ENCODE measurements around the gene TMEM198. TPM values are rescaled to one million over a fixed set of nuclear protein-coding genes. Genes with fewer than 3 reads are reported as not detected.
A peak's percentile ranks its signal among the peaks of the same experiment; 100 is the strongest.

Gene TMEM198
- total and polyA plus RNA-seq, 3 experiments from 2014 or later = 5.2 to 6.0 TPM; not detected in 1

DNA sequence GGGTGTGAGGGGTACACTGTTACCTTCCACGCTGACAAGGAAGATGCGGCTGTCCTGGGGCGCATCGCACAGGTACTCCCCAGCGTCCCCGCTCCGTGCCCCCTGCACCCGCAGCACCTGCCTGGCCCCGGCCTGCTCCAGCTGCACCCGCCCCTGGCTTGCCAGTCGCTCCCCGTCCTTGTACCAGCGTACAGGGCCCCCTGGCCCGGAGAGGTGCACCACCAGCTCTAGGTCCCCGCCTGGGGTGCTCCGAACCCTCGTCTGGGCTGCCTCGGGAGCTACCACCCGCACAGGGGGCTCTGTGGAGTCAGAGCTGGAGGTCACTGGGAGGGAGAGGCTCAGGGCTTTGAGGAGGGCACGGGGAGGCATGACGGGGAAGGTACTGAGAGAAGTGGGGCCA, 13.5 kb downstream of the TMEM198 start:
- ChIA-PET POLR2A (no interaction called here), CTCF (interaction anchor here (1.1 kb wide), 1 partner anchor 27 kb away, joined by 4 read pairs; no protein-coding TSS in a partner anchor)
- H3K9me3 Mint-ChIP-seq = no peaks in the 10 kb centered on the region
- no peak for DNase-seq
- no peaks in the 10 kb centered on the region for H3K36me3 Mint-ChIP-seq
- Histone ChIP-seq H3K27me3 (ENCODE audit: insufficient read depth, low read length, poor library complexity, severe bottlenecking) (peaks cover 15% of the 10 kb centered on the region), H3K9me3 (ENCODE audit: low read length) (no peaks in the 10 kb centered on the region), H3K4me3 (ENCODE audit: low read length) (no peak overlapping the region), H3K27ac (ENCODE audit: low read depth, low read length) (no peak overlapping the region), H3K36me3 (ENCODE audit: insufficient read depth, low read length) (no peaks in the 10 kb centered on the region), H3K4me1 (ENCODE audit: insufficient read depth, low read length) (peaks cover 7% of the 10 kb centered on the region)
- peaks cover 15 to 60% of the 10 kb centered on the region in 2 donors for H3K27me3 Mint-ChIP-seq
- no peak overlapping the region for H3K4me3 Mint-ChIP-seq
- no peak overlapping the region for H3K27ac Mint-ChIP-seq
- H3K4me1 Mint-ChIP-seq = peaks cover 0 to 6% (median 4%) of the 10 kb centered on the region in 3 donors

DNA sequence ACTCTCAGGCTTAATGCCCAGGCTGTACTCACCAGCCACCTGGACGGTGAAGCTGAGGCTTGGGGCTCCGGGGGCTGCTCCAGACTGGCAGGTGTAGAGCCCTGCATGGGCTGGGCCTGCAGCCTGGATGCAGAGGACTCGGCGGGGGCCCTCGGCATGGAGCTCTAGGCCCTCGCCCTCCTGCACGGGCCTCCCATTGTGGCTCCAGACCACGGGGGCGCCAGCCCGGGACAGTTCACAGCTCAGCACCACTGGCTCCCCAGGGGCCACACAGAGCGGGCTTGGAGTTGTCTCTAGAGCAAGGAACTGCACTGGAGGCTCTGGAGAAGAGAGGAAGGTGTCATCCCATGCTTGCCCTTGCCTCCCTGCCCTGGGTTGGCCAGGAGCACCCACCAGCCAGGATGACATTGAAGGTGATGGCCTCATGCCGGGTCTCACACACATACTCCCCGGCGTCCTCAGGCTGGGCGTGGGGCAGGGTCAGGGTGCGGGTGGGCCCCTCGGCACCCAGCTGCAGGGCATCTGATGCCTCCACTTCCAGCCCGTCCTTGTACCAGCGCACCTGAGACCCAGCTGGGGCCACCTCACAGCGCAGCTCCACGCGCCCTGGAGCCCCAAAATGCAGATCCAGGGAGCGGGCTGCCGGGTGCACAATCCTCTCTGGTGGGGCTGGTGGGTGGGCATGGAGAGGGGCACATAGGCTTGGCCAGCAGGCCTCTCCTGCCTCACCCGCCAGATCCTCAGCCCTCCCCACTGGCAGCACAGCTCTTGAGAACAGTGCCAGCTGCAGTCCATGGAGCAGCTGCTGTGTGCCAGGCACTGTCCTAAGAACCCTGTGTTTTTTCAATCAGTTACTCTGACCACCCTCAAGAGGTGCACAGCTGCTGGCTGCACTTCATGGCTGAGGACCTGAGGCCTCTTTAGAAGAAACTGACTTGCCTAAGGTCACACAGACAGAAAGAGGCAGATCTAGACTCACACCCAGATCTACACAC, 14.3 kb downstream of the TMEM198 start:
- CTCF ChIA-PET = interaction anchor here (0.8 to 1.1 kb wide), 2 partner anchors 17 to 28 kb away, joined by 3 to 4 read pairs; no protein-coding TSS in a partner anchor
- H3K9me3 Mint-ChIP-seq = no peaks in the 10 kb centered on the region
- H3K36me3 Mint-ChIP-seq = no peaks in the 10 kb centered on the region
- H3K27ac Mint-ChIP-seq = no peak overlapping the region
- Histone ChIP-seq H3K36me3 (ENCODE audit: insufficient read depth, low read length) (no peaks in the 10 kb centered on the region), H3K4me1 (ENCODE audit: insufficient read depth, low read length) (peaks cover 3% of the 10 kb centered on the region), H3K27ac (ENCODE audit: low read depth, low read length) (no peak overlapping the region), H3K4me3 (ENCODE audit: low read length) (no peak overlapping the region), H3K27me3 (ENCODE audit: insufficient read depth, low read length, poor library complexity, severe bottlenecking) (peaks cover 11% of the 10 kb centered on the region), H3K9me3 (ENCODE audit: low read length) (no peaks in the 10 kb centered on the region)
- H3K4me1 Mint-ChIP-seq = peaks cover 0 to 5% (median 4%) of the 10 kb centered on the region in 3 donors
- no peak overlapping the region for H3K4me3 Mint-ChIP-seq
- H3K27me3 Mint-ChIP-seq = peaks cover 13 to 65% of the 10 kb centered on the region in 2 donors
- DNase-seq = no peak
- POLR2A ChIA-PET = no interaction called here

DNA sequence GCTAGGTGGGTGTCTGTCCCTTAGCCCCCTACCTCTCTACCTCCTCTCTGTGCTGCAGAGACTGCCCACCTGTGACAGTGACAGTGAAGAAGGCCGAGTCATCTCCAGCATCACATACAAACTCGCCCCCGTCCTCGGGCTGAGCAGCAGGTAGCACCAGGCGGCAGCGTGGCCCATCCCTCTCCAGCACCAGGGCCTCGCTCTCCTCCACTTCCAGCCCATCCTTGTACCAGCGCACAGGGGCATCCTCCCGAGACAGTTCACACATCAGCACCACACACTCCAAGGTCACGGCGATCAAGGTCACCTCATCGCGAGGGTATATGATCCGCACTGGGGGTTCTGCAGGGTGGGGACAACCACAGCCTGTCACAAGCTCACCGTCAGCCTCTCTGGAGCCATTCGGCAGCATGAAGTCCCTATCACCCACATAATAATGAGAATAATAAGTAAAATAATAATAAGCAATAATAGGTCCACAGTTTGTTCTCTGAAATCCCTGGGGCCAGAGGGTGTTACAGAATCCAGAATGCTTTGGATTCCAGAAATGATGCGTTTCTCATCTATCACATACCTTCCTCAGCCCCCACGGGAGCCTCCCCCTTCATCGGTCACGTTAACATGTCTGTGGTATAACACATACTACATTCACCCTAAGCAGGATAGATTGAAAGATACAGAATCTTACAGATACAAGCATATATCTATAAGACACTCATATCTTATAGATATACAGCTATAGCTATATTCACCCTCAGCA, 15.5 kb downstream of the TMEM198 start:
- Histone ChIP-seq H3K36me3 (ENCODE audit: insufficient read depth, low read length) (no peaks in the 10 kb centered on the region), H3K9me3 (ENCODE audit: low read length) (no peaks in the 10 kb centered on the region), H3K27ac (ENCODE audit: low read depth, low read length) (no peak overlapping the region), H3K27me3 (ENCODE audit: insufficient read depth, low read length, poor library complexity, severe bottlenecking) (no peaks in the 10 kb centered on the region), H3K4me3 (ENCODE audit: low read length) (no peak overlapping the region), H3K4me1 (ENCODE audit: insufficient read depth, low read length) (no peaks in the 10 kb centered on the region)
- CTCF ChIA-PET = interaction anchor here (0.8 to 3.9 kb wide), 9 partner anchors 10 to 171 kb away, joined by 3 to 13 read pairs (median 6); partner anchors contain the start of genes CHPF, OBSL1, STK11IP and TMEM198
- Mint-ChIP-seq H3K36me3 (no peaks in the 10 kb centered on the region), H3K27ac (no peak overlapping the region), H3K4me3 (no peak overlapping the region), H3K27me3 (peaks cover 4 to 61% of the 10 kb centered on the region in 2 donors), H3K9me3 (peaks cover 0 to under 1% (median 0%) of the 10 kb centered on the region in 5 donors), H3K4me1 (no peaks in the 10 kb centered on the region)
- POLR2A ChIA-PET = no interaction called here
- DNase-seq = no peak

DNA sequence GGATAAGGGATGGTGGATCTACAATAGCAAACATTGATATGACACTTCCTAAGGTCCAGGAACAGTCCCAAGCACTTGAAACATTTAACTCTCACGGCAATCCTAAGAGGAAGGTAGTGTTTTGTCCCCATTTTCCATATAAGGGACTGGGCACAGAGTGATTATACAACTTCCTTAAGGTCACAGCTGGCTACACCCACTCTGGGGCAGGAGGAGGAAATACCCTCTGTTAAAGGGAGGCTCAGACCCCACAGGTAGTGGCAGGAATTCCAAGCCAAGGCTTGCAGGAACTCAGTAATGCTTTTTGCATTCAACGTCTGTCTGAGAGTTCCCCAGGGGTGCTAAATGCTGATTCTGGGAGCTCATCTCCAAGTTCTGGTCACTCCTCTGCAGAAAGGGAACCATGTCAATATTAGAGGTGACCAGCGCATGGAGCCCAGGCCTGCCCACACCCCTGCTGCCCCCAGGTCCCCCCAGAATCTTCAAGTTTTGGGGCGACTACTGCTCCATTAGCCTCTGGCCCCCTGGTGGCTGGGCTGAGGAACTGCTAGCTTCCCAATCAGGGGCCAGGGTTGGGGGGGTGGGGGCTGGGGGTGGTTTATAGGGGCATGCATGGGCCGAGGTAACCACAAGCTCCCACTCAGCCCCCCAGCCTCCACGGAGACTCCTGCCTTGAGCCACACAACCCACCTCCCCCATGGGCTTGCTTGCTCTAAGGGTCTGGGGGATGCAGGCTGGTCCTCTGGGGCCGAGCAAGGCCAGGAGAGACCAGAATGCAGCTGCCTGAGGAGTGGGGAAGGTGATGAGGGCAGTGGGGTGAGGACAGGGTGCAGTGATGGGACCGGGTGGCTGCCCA, 16.4 kb downstream of the TMEM198 start:
- H3K4me1 Mint-ChIP-seq = no peaks in the 10 kb centered on the region

DNA sequence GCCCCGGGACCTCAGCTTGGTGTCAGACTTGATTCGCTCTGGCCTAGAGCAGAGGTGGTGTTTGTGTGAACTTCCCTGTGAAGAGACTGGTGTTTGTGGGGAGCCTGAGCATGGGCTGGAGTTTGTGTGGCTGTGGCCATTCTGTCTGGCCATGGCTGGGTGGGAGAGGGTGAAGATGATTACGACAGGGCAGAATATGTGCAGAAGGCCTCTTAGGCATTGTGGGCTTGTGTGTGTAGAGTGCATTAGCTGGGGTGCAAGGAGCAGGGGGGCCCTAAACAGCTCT, 17.0 kb downstream of the TMEM198 start:
- H3K4me1 Mint-ChIP-seq = no peaks in the 10 kb centered on the region
- no peaks in the 10 kb centered on the region for H3K36me3 Mint-ChIP-seq
- H3K36me3 ChIP-seq (ENCODE audit: insufficient read depth, low read length) = no peaks in the 10 kb centered on the region

More for the DNA sequence above, 16.4 kb downstream of the TMEM198 start:
- H3K27ac Mint-ChIP-seq = no peak overlapping the region
- Histone ChIP-seq H3K36me3 (ENCODE audit: insufficient read depth, low read length) (no peaks in the 10 kb centered on the region), H3K27ac (ENCODE audit: low read depth, low read length) (no peak overlapping the region), H3K27me3 (ENCODE audit: insufficient read depth, low read length, poor library complexity, severe bottlenecking) (no peaks in the 10 kb centered on the region), H3K9me3 (ENCODE audit: low read length) (no peaks in the 10 kb centered on the region), H3K4me1 (ENCODE audit: insufficient read depth, low read length) (no peaks in the 10 kb centered on the region), H3K4me3 (ENCODE audit: low read length) (no peak overlapping the region)
- no peaks in the 10 kb centered on the region for H3K36me3 Mint-ChIP-seq
- ChIA-PET POLR2A (no interaction called here), CTCF (interaction anchor here (0.5 to 3.9 kb wide), 15 partner anchors 9 to 202 kb away, joined by 3 to 13 read pairs (median 5); partner anchors contain the start of genes CHPF, OBSL1, STK11IP and TMEM198)
- H3K9me3 Mint-ChIP-seq = peaks cover 0 to 2% (median 0%) of the 10 kb centered on the region in 5 donors
- no peak overlapping the region for H3K4me3 Mint-ChIP-seq
- H3K27me3 Mint-ChIP-seq = peaks cover 12 to 54% of the 10 kb centered on the region in 2 donors
- peak in 3 of 5 donors; percentile 12 to 46 (median 30) for DNase-seq

DNA sequence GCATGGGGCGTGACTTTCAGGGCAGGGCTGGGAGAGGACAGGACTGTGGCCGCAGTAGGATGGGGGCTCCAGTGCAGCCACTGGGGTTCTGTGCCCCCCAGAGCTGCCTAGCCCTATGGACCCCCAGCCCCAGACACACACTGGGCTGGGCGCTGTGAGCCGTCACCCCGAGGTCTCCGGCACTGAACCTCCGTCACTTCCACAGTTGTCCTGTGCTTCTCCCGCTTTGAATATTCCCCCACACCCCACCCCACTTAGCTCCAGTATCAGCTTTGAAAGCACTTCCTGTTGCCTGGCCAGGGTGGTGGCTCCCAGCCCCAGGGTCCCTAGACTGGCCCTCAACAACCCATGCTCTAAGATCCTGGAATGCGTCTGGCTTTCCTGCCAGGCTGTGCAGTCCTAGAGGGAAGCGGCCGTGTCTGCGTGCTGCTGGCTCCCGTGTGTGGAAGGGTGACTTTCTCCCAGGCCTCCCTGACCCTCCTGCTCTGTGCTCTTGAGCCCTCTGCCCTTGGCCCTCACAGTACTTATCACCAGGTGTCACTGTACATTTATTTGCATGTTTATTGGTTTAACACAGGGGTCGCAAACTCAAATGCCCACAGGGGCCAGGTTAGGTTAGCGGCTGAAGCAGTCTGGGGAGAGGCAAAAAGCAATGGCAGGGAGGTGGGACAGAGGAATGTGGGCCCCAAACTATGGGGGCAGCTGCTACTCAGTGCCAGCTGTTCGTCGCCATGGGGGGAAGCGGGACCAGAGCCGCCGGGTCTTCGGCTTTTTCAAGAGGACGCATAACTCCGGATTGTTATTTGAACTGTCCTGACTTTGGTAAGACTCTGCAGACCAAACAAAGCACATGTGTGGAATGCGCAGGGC, 17.6 kb downstream of the TMEM198 start:
- Histone ChIP-seq H3K27me3 (ENCODE audit: insufficient read depth, low read length, poor library complexity, severe bottlenecking) (no peaks in the 10 kb centered on the region), H3K9me3 (ENCODE audit: low read length) (no peaks in the 10 kb centered on the region), H3K4me1 (ENCODE audit: insufficient read depth, low read length) (no peaks in the 10 kb centered on the region), H3K4me3 (ENCODE audit: low read length) (no peak overlapping the region), H3K27ac (ENCODE audit: low read depth, low read length) (no peak overlapping the region), H3K36me3 (ENCODE audit: insufficient read depth, low read length) (no peaks in the 10 kb centered on the region)
- no peak overlapping the region for H3K27ac Mint-ChIP-seq
- H3K27me3 Mint-ChIP-seq = peaks cover 14 to 56% of the 10 kb centered on the region in 2 donors
- H3K36me3 Mint-ChIP-seq = no peaks in the 10 kb centered on the region
- DNase-seq = peak in 1 of 5 donors; percentile 40
- H3K9me3 Mint-ChIP-seq = peaks cover 0 to 2% (median 0%) of the 10 kb centered on the region in 5 donors
- H3K4me3 Mint-ChIP-seq = no peak overlapping the region
- no peaks in the 10 kb centered on the region for H3K4me1 Mint-ChIP-seq
- CTCF ChIA-PET = interaction anchor here (0.9 to 3.9 kb wide), 7 partner anchors 9 to 81 kb away, joined by 3 to 13 read pairs (median 12); partner anchors contain the start of genes CHPF, OBSL1 and TMEM198
- POLR2A ChIA-PET = no interaction called here

More for the DNA sequence above, 17.0 kb downstream of the TMEM198 start:
- Histone ChIP-seq H3K27ac (ENCODE audit: low read depth, low read length) (no peak overlapping the region), H3K4me3 (ENCODE audit: low read length) (no peak overlapping the region), H3K9me3 (ENCODE audit: low read length) (no peaks in the 10 kb centered on the region), H3K27me3 (ENCODE audit: insufficient read depth, low read length, poor library complexity, severe bottlenecking) (no peaks in the 10 kb centered on the region), H3K4me1 (ENCODE audit: insufficient read depth, low read length) (no peaks in the 10 kb centered on the region)
- no peak overlapping the region for H3K27ac Mint-ChIP-seq
- ChIA-PET POLR2A (no interaction called here), CTCF (interaction anchor here (0.5 to 3.9 kb wide), 13 partner anchors 10 to 203 kb away, joined by 3 to 13 read pairs (median 6); partner anchors contain the start of genes CHPF, OBSL1, STK11IP and TMEM198)
- peaks cover 13 to 54% of the 10 kb centered on the region in 2 donors for H3K27me3 Mint-ChIP-seq
- H3K4me3 Mint-ChIP-seq = no peak overlapping the region
- peaks cover 0 to 2% (median 0%) of the 10 kb centered on the region in 5 donors for H3K9me3 Mint-ChIP-seq
- DNase-seq = no peak

Measured in CD8-positive, alpha-beta memory T cell (primary cell).